ENCODE data around the gene IQGAP1. TPM values are rescaled to one million over a fixed set of nuclear protein-coding genes. Genes with fewer than 3 reads are reported as not detected.

Gene IQGAP1
- total and polyA plus RNA-seq, 2 donors (not counting 1 experiment from before 2014, with no cell fraction given) = 222 to 270 TPM

DNA sequence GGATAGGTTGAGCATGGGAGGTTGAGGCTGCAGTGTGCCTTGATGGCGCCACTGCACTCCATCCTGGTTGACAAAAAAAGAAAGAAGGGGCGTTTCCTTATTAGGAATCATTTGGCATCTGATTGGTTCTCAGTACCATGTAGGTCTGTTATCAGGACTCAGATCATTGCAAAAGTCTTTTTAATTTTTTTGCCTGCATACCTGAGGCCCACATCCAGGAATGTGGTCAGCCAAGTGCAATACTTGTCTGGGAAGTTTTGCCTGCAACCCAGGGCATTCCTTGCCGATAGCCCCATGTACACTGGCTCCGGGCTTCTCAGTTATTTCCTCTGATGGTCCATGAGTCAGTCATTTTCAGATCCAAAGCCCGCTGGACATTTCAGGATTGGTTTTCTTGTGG lies 91.6 kb downstream of the IQGAP1 start:
- no peak overlapping the region for H3K4me3 ChIP-seq (replicated peaks in 1 of 4; ENCODE audit: control extremely low read depth in 1 of 4, insufficient read depth in 1 of 4, low read depth in 3 of 4, low read length in 4 of 4)
- no peak overlapping the region for H3K9ac ChIP-seq (ENCODE audit: insufficient read depth, low read length)
- no peaks in the 10 kb centered on the region for H3K9me3 ChIP-seq (ENCODE audit: control insufficient read depth, insufficient read depth, low read depth, low read length)
- H3K4me2 ChIP-seq (ENCODE audit: extremely low read depth, insufficient read depth, low read length) = no peak overlapping the region
- H3K27me3 ChIP-seq (ENCODE audit: control insufficient read depth, insufficient read depth, low read length) = no peaks in the 10 kb centered on the region
- no peaks in the 10 kb centered on the region for H4K20me1 ChIP-seq (ENCODE audit: control insufficient read depth, extremely low read depth, insufficient read depth, low read length)
- H2AFZ ChIP-seq (ENCODE audit: low read length) = no peak overlapping the region
- H3K27ac ChIP-seq (ENCODE audit: insufficient read depth, low read length) = no peak overlapping the region
- H3K4me1 ChIP-seq (ENCODE audit: control insufficient read depth, extremely low read depth, insufficient read depth, low read length) = no peaks in the 10 kb centered on the region
- TF ChIP-seq, protein P1, sequence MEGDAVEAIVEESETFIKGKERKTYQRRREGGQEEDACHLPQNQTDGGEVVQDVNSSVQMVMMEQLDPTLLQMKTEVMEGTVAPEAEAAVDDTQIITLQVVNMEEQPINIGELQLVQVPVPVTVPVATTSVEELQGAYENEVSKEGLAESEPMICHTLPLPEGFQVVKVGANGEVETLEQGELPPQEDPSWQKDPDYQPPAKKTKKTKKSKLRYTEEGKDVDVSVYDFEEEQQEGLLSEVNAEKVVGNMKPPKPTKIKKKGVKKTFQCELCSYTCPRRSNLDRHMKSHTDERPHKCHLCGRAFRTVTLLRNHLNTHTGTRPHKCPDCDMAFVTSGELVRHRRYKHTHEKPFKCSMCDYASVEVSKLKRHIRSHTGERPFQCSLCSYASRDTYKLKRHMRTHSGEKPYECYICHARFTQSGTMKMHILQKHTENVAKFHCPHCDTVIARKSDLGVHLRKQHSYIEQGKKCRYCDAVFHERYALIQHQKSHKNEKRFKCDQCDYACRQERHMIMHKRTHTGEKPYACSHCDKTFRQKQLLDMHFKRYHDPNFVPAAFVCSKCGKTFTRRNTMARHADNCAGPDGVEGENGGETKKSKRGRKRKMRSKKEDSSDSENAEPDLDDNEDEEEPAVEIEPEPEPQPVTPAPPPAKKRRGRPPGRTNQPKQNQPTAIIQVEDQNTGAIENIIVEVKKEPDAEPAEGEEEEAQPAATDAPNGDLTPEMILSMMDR (conservative IDR thresholded peaks at IDR 0.05 in 1 of 2, IDR thresholded peaks at IDR 0.05 in 1 of 2; ENCODE audit: low read depth in 1 of 2, low read length in 2 of 2) = no peak
- TF ChIP-seq EZH2 (IDR thresholded peaks at IDR 0.05; ENCODE audit: low read length, missing control alignments) = no peak
- no peaks in the 10 kb centered on the region for H3K79me2 ChIP-seq (ENCODE audit: control insufficient read depth, insufficient read depth, low read length)
- peaks cover 17% of the 10 kb centered on the region for H3K36me3 ChIP-seq (ENCODE audit: control insufficient read depth, insufficient read depth, low read length)
- DNase-seq (ENCODE audit: low read depth in 2 of 2) = peak in 1 of 2 donors; percentile 90

- no peaks in the 10 kb centered on the region for H4K20me1 ChIP-seq (ENCODE audit: control insufficient read depth, extremely low read depth, insufficient read depth, low read length)
- no peaks in the 10 kb centered on the region for H3K4me1 ChIP-seq (ENCODE audit: control insufficient read depth, extremely low read depth, insufficient read depth, low read length)
- peaks cover 18% of the 10 kb centered on the region for H3K36me3 ChIP-seq (ENCODE audit: control insufficient read depth, insufficient read depth, low read length)
- no peak overlapping the region for H2AFZ ChIP-seq (ENCODE audit: low read length)
- no peak overlapping the region for H3K9ac ChIP-seq (ENCODE audit: insufficient read depth, low read length)
- DNase-seq (ENCODE audit: low read depth in 2 of 2) = peak in 1 of 2 donors; percentile 52
- H3K27me3 ChIP-seq (ENCODE audit: control insufficient read depth, insufficient read depth, low read length) = no peaks in the 10 kb centered on the region
- H3K4me3 ChIP-seq (replicated peaks in 1 of 4; ENCODE audit: control extremely low read depth in 1 of 4, insufficient read depth in 1 of 4, low read depth in 3 of 4, low read length in 4 of 4) = no peak overlapping the region
- no peaks in the 10 kb centered on the region for H3K9me3 ChIP-seq (ENCODE audit: control insufficient read depth, insufficient read depth, low read depth, low read length)
- H3K4me2 ChIP-seq (ENCODE audit: extremely low read depth, insufficient read depth, low read length) = no peak overlapping the region
- no peak overlapping the region for H3K27ac ChIP-seq (ENCODE audit: insufficient read depth, low read length)
- TF ChIP-seq EZH2 (IDR thresholded peaks at IDR 0.05; ENCODE audit: low read length, missing control alignments) = no peak
- TF ChIP-seq, protein P1 (conservative IDR thresholded peaks at IDR 0.05 in 1 of 2, IDR thresholded peaks at IDR 0.05 in 1 of 2; ENCODE audit: low read depth in 1 of 2, low read length in 2 of 2) = no peak
- no peaks in the 10 kb centered on the region for H3K79me2 ChIP-seq (ENCODE audit: control insufficient read depth, insufficient read depth, low read length)
Measured at GRCh38 chr15:90481023-90481422, 93.0 kb downstream of the IQGAP1 start.

- Histone ChIP-seq H3K4me1 (ENCODE audit: control insufficient read depth, extremely low read depth, insufficient read depth, low read length) (no peaks in the 10 kb centered on the region), H3K27ac (ENCODE audit: insufficient read depth, low read length) (no peak overlapping the region), H3K79me2 (ENCODE audit: control insufficient read depth, insufficient read depth, low read length) (no peaks in the 10 kb centered on the region), H3K9ac (ENCODE audit: insufficient read depth, low read length) (no peak overlapping the region), H3K27me3 (ENCODE audit: control insufficient read depth, insufficient read depth, low read length) (no peaks in the 10 kb centered on the region), H3K4me3 (replicated peaks in 1 of 4; ENCODE audit: control extremely low read depth in 1 of 4, insufficient read depth in 1 of 4, low read depth in 3 of 4, low read length in 4 of 4) (no peak overlapping the region), H3K4me2 (ENCODE audit: extremely low read depth, insufficient read depth, low read length) (no peak overlapping the region), H4K20me1 (ENCODE audit: control insufficient read depth, extremely low read depth, insufficient read depth, low read length) (no peaks in the 10 kb centered on the region), H2AFZ (ENCODE audit: low read length) (no peak overlapping the region), H3K9me3 (ENCODE audit: control insufficient read depth, insufficient read depth, low read depth, low read length) (no peaks in the 10 kb centered on the region), H3K36me3 (ENCODE audit: control insufficient read depth, insufficient read depth, low read length) (peaks cover 21% of the 10 kb centered on the region)
- DNase-seq (ENCODE audit: low read depth in 2 of 2) = peak; percentile 48 to 74
- no peak for TF ChIP-seq EZH2 (IDR thresholded peaks at IDR 0.05; ENCODE audit: low read length, missing control alignments)
- TF ChIP-seq, protein P1 (conservative IDR thresholded peaks at IDR 0.05 in 1 of 2, IDR thresholded peaks at IDR 0.05 in 1 of 2; ENCODE audit: low read depth in 1 of 2, low read length in 2 of 2) = peak; percentile 74 to 77
Measured at GRCh38 chr15:90482124-90483011, 94.3 kb downstream of the IQGAP1 start.
